ENCODE results near the gene PSD4. TPM values are rescaled to one million over a fixed set of nuclear protein-coding genes. Genes with fewer than 3 reads are reported as not detected.

PSD4 gene
- total RNA-seq, 1 experiment from 2014 or later, result 0.60 TPM

DNA sequence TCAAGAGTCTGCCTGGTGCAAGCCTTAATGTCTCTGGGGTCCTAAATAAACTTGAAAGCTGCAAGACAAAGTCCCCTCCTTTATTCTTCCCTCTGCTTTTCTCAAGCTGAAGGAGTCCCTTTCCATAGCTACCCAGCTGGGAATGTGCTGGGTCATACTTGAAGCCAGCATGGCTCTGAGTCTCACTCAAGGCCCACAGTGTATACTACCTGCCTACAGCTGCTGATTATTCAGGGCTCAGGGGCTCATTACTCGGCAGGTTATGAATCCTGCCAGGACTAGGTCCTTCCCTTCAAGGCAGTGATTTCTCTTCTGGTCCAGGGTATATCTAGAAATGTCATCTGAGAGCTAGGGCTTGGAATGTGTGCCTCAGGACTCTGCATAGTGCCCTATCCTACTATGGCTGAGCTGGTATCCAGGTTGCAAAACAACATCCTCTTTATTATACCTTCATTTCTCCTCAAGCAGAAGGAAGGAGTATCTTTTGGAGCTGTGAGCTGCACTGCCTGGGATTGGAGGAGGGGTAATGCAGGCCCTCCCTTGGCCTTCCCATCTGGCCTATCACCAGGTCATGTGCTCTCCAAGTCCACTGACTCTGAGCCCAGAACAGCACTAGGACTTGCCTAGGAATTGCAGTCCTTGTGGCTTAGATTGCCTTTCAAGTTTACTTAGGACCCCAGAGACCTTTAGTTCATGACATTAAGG, 24.1 kb upstream of the PSD4 start:
- ChIA-PET POLR2A (ENCODE audit: low non-redundant PET) (no interaction called here), CTCF (interaction anchor here (0.8 kb wide), 1 partner anchor 12 kb away, joined by 3 read pairs; no protein-coding TSS in a partner anchor)
- Histone ChIP-seq H3K27ac (ENCODE audit: low read depth, low read length, poor library complexity, severe bottlenecking) (no peak overlapping the region), H3K4me1 (ENCODE audit: insufficient read depth, low read length, poor library complexity, severe bottlenecking) (no peaks in the 10 kb centered on the region), H3K9me3 (ENCODE audit: low read depth, low read length, poor library complexity, severe bottlenecking) (no peaks in the 10 kb centered on the region), H3K4me3 (ENCODE audit: low read depth, low read length, poor library complexity, severe bottlenecking) (no peak overlapping the region), H3K36me3 (ENCODE audit: insufficient read depth, low read length, poor library complexity, severe bottlenecking) (no peaks in the 10 kb centered on the region), H3K27me3 (replicated peaks; ENCODE audit: insufficient read depth, low read depth, low read length, poor library complexity) (peaks cover 4% of the 10 kb centered on the region)
- intact Hi-C loops (cut with micrococcal nuclease; ENCODE audit: unreplicated experiment), result no loop called here
- TF ChIP-seq EZH2 (IDR thresholded peaks at IDR 0.05; ENCODE audit: borderline replicate concordance, low read depth, low read length, poor library complexity, severe bottlenecking), result no peak
- TF ChIP-seq, protein P1, sequence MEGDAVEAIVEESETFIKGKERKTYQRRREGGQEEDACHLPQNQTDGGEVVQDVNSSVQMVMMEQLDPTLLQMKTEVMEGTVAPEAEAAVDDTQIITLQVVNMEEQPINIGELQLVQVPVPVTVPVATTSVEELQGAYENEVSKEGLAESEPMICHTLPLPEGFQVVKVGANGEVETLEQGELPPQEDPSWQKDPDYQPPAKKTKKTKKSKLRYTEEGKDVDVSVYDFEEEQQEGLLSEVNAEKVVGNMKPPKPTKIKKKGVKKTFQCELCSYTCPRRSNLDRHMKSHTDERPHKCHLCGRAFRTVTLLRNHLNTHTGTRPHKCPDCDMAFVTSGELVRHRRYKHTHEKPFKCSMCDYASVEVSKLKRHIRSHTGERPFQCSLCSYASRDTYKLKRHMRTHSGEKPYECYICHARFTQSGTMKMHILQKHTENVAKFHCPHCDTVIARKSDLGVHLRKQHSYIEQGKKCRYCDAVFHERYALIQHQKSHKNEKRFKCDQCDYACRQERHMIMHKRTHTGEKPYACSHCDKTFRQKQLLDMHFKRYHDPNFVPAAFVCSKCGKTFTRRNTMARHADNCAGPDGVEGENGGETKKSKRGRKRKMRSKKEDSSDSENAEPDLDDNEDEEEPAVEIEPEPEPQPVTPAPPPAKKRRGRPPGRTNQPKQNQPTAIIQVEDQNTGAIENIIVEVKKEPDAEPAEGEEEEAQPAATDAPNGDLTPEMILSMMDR (conservative IDR thresholded peaks at IDR 0.05; ENCODE audit: low read depth, low read length), result no peak
- BruUV-seq (replicated peaks), result no TSS peak
- DNase-seq (ENCODE audit: low spot score), result no peak

DNA sequence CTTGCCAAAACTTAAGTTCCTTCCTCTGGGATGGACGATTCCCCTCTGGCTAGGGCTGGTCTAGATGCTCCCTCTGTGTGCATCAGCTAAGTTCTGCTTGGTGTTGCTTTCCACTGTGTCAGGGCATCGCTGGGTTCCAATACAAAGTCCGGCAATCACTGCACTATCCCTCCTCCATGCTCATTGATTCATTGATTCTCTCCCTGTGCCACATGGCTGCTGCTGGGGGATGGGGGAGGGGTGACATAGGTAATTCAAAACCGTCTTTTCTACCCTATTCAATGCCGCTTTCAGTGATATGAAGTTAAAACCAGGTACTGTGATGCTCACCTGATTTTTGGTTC, 23.5 kb upstream of the PSD4 start:
- H3K27me3 ChIP-seq (replicated peaks; ENCODE audit: insufficient read depth, low read depth, low read length, poor library complexity), result peaks cover 5% of the 10 kb centered on the region
- no peaks in the 10 kb centered on the region for H3K36me3 ChIP-seq (ENCODE audit: insufficient read depth, low read length, poor library complexity, severe bottlenecking)
- BruUV-seq (replicated peaks), result no TSS peak
- H3K9me3 ChIP-seq (ENCODE audit: low read depth, low read length, poor library complexity, severe bottlenecking), result no peaks in the 10 kb centered on the region
- H3K4me3 ChIP-seq (ENCODE audit: low read depth, low read length, poor library complexity, severe bottlenecking), result no peak overlapping the region
- H3K4me1 ChIP-seq (ENCODE audit: insufficient read depth, low read length, poor library complexity, severe bottlenecking), result no peaks in the 10 kb centered on the region
- ChIA-PET POLR2A (ENCODE audit: low non-redundant PET) (no interaction called here), CTCF (no interaction called here)
- no peak for DNase-seq (ENCODE audit: low spot score)
- intact Hi-C loops (cut with micrococcal nuclease; ENCODE audit: unreplicated experiment), result no loop called here
- H3K27ac ChIP-seq (ENCODE audit: low read depth, low read length, poor library complexity, severe bottlenecking), result no peak overlapping the region
- no peak for TF ChIP-seq EZH2 (IDR thresholded peaks at IDR 0.05; ENCODE audit: borderline replicate concordance, low read depth, low read length, poor library complexity, severe bottlenecking)
- TF ChIP-seq, protein P1 (conservative IDR thresholded peaks at IDR 0.05; ENCODE audit: low read depth, low read length), result no peak

DNA sequence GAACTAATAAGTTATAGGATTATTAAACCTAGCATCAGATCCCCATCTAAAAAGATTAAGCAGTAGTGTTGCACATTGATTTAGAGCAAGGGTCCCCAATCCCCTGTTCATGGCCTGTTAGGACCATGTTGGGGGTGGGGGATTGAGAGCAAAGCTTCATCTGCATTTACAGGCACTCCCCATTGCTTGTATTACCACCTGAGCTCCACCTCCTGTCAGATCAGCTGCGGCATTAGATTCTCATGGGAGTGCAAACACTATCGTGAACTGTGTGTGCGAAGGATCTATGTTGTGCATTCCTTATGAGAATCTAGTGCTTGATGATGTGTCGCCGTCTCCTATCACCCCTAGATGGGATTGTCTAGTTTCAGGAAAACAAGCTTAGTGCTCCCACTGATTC, 18.4 kb upstream of the PSD4 start:
- BruUV-seq (replicated peaks), result no TSS peak
- ChIA-PET CTCF (interaction anchor here (0.6 kb wide), 1 partner anchor 17 kb away, joined by 5 read pairs; no protein-coding TSS in a partner anchor), POLR2A (ENCODE audit: low non-redundant PET) (no interaction called here)
- no peaks in the 10 kb centered on the region for H3K4me1 ChIP-seq (ENCODE audit: insufficient read depth, low read length, poor library complexity, severe bottlenecking)
- TF ChIP-seq EZH2 (IDR thresholded peaks at IDR 0.05; ENCODE audit: borderline replicate concordance, low read depth, low read length, poor library complexity, severe bottlenecking), result no peak
- TF ChIP-seq, protein P1 (conservative IDR thresholded peaks at IDR 0.05; ENCODE audit: low read depth, low read length), result no peak
- H3K27me3 ChIP-seq (replicated peaks; ENCODE audit: insufficient read depth, low read depth, low read length, poor library complexity), result peaks cover 13% of the 10 kb centered on the region
- intact Hi-C loops (cut with micrococcal nuclease; ENCODE audit: unreplicated experiment), result no loop called here
- no peak for DNase-seq (ENCODE audit: low spot score)
- H3K9me3 ChIP-seq (ENCODE audit: low read depth, low read length, poor library complexity, severe bottlenecking), result no peaks in the 10 kb centered on the region
- no peaks in the 10 kb centered on the region for H3K36me3 ChIP-seq (ENCODE audit: insufficient read depth, low read length, poor library complexity, severe bottlenecking)
- no peak overlapping the region for H3K4me3 ChIP-seq (ENCODE audit: low read depth, low read length, poor library complexity, severe bottlenecking)
- H3K27ac ChIP-seq (ENCODE audit: low read depth, low read length, poor library complexity, severe bottlenecking), result no peak overlapping the region
